GM18520 (cell line): ENCODE data around the gene IL18BP.

Experiments
- ATAC-seq: cut with Tn5 transposase; IDR thresholded peaks from one replicate; pipeline ENCODE4 v1.9.1; 2021; ENCODE audit not compliant: unreplicated experiment

The IL18BP gene

DNA sequence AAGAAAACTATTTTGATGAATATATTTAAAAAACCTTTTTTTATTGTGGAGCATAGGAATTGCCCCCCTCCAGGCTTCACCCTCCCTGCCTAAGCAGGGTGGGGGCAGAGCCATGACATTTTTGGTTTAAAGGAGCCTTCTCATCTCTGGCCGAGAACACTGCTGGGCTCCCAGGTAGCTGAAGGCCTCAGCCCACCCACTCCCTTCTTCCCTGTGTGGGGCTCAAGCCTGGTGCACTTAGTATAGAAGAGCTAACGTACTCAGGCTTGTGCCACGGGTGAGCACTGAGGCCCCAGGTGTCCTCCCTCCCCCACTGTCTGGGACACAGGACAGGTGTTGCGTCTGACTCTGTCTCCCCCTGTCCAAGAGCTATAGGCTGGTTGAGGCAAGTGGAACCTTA, 2.2 kb upstream of the IL18BP start:
- ATAC-seq = no peak

DNA sequence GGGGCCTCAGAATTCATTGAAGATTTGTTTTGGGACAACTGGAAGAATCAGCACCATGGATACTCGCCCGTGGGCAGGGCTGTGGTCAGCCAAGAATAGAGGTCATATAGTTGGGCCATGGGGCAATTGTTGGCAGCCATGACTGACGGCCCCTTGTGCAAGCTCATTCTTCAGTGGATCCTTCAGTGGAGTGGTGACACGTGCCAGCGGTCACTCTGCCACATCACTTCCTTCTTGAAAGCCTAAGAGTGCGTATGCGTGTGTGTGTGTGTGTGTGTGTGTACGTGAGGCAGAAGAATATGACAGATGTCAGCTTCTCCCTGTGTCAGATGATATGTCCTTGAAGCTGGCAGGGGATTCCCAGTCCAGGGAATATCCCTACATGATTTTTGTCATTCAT, 1.8 kb upstream of the IL18BP start:
- no peak for ATAC-seq

DNA sequence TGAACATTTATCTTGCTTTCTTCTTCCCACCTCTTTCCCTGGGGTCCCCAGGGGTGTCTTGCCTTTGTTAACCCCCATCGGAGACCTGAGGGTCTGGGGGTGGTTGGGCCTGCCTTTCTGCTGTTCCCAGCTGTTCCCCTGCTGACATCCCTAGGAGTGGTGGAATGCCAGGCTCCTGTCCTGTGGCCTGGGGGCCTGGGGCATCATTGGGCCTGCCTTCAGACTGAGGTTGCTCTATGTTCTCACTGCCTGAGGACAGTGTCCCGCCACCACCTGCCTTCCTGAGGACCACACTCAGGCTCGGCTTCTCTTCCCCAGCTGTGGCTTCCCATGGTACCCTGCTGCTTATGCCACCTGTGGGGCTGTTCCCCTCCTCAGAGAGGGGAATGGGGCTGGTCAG, 1.1 kb upstream of the IL18BP start:
- no peak for ATAC-seq

GRCh38 chr11:71998061-71998460, 648 bp upstream of the IL18BP start:
- no peak for ATAC-seq

DNA sequence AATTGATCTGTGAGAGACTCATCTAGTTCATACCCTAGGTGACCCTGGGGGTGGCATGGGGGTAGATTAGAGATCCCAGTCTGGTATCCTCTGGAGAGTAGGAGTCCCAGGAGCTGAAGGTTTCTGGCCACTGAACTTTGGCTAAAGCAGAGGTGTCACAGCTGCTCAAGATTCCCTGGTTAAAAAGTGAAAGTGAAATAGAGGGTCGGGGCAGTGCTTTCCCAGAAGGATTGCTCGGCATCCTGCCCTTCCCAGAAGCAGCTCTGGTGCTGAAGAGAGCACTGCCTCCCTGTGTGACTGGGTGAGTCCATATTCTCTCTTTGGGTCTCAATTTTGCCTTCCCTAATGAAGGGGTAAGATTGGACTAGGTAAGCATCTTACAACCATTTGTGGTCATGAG, 653 bp downstream of the IL18BP start:
- no peak for ATAC-seq

DNA sequence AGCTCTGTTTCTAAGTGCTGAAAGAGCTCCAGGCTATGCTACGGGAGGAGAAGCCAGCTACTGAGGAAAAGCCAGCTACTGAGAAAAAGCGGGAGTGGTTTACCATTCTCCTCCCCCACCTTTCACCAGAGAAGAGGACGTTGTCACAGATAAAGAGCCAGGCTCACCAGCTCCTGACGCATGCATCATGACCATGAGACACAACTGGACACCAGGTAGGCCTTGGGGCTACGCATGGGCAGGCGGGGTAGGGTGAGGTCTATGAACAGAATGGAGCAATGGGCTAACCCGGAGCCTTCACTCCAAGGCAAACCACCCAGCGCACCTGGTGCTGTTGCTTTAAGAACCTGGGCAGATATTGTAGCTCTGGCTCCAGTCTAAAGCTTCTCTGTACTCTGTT, 1.1 kb downstream of the IL18BP start:
- ATAC-seq = no peak

DNA sequence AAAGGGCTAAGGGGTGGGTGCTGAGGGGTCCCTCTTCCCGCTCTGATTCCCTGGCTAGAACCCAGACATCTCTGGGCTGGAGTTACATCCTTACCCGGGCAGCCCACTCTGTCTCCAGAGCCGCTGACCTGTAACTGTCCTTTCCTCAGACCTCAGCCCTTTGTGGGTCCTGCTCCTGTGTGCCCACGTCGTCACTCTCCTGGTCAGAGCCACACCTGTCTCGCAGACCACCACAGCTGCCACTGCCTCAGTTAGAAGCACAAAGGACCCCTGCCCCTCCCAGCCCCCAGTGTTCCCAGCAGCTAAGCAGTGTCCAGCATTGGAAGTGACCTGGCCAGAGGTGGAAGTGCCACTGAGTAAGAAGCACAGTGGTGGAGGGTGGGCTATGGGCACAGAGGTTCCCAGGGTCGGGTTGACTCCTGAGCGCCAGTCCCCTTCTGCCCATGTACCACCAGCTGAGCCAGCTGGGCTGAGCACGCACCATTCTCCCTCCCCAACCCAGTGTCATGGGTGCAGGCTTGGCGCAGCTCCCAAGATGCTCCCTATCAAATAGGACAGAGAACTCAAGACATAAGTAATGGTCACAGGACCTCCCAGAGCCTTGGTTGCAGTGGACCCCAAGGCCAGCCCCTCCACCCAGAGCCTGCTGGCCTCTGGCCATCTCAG, 1.6 kb downstream of the IL18BP start:
- ATAC-seq = no peak

- no peak for ATAC-seq
Observed at GRCh38 chr11:72001285-72001684, 2.6 kb downstream of the IL18BP start.

- no peak for ATAC-seq
Observed at GRCh38 chr11:72001834-72002591, 3.3 kb downstream of the IL18BP start.

- no peak for ATAC-seq
Observed at GRCh38 chr11:72002841-72003775, 4.4 kb downstream of the IL18BP start.

DNA sequence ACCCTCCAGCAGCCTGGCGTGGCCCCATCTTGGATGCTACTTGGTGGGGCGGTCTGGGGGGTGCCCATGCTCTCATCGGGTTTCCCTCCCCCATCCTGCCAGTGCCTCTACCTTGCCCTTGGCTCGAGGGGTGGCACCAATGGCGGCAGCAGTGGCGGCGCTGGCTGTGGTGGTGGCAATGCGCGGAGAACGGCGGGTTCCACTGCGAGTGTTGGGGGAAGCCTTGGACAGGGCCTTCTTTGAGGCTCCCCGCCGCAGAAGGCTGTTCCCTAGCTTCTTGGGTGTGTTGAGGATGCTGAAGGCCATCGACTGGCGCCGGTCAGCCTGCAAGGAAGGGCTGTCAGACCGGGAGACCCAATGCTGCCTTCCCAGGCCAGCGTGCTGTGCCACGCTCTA, 5.1 kb downstream of the IL18BP start:
- ATAC-seq = no peak

DNA sequence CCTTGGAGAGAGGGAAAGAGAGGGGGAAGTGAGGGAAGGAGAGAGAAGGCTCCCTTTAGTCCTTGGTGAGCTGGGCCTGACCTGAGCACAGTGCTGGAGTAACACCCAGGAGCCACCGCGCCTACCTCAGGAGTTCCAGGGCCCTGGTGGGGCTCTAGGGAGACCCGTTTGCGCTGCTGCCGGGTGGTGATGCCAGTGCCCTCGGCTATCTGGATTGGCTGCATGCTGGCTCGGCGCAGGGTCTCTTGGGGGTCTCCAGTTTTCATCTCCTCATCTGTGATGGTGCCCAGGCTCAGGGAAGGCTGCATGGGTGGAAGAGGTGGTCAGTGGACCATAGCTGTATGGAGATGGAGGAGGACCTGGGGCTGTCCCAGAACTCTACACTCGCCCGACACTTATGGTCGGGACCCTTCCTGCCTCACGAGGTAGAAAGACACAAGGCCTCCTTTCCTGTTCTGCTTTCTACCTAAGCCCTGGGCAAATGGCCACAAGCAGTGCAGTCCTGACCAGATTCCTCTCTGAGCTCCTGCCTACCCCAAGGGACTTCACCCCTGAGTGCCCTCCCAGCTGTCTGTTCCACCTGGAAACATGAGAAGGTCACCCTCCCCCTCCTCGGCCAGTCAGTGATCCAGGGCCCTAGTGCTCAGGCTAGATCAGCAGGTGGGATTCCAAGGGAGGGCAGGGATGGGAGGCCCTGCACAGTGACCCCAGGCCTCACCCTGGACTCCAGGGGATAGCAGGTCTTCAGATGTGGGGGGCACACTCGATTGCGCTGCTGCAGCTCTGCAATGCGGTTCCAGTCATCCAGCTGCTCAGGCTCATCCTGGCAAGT, 6.0 kb downstream of the IL18BP start:
- no peak for ATAC-seq

GRCh38 chr11:72005347-72006260, 6.9 kb downstream of the IL18BP start:
- no peak for ATAC-seq

DNA sequence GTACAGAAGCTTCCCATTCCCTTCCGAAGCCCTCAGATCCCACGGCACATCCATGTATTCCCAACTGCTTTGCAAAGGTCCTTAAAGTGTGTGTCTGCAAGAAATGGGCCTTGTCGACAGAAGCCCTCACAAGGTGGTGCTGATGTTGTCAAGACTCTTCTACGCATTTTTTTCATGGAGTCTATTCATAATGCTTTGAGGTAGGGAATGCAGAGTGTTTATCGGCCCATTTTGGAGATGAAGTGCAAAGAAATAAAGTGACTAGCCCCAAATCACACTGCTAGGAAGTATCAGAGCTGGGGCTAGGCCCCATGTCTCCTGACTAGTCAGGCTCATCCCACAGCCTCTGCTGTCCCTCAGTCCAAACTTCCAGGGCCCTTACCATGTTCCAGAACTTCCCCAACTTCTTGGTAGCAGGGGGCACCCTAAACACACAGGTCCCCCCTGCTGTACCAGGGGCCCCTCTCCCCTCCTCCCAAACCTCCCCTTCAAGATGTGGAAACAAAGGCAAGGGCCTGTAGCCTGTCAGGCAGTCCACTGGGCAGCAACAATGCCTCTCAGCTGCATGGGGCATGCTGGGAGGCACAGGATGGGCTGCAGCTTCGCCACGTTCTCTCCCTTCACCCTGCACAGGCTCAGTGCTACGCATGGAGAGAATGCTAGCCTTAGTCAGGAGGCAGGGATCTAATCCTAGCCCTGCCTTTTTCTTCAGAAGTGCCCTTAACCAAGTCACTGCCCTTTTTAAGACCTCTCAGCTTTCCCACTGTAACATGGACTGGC, 7.8 kb downstream of the IL18BP start:
- ATAC-seq = no peak

DNA sequence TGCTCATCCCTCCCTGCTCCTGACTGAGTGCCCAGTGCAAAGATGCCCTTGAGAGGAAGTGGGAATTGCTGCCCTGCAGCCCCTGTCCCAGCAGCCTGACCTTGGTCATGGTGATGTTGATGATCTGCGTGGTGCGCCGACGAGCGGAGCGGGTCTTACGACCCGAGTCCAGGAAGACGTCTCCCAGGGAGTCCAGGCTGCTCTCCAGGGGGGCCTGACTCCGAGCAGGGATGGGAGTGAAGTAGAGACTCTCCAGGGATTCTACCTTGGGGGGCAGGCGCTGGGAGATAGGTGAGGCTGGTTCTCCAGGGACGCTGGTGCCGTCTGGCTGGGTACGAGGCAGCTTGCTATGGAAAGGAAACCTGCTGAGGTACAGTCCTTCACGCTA, 8.4 kb downstream of the IL18BP start:
- no peak for ATAC-seq

DNA sequence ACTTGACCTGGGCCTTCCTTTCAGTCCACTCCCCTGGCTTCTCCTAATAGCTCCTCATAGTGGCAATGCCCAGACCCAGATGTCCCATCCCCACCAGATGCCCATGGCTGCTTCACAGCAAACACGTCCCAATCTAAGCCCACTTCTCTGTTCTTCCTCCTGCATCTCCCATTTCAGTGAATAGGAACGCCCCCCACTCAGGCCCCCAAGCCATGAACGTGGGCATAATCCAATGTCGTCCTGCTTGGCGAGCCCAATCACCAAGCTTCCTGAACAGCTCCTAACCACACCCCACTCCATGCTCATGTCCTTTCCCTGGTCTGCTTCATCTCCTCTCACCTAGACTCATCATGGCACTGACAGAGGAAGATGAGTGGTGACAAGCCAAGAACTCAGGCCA, 8.9 kb downstream of the IL18BP start:
- no peak for ATAC-seq

DNA sequence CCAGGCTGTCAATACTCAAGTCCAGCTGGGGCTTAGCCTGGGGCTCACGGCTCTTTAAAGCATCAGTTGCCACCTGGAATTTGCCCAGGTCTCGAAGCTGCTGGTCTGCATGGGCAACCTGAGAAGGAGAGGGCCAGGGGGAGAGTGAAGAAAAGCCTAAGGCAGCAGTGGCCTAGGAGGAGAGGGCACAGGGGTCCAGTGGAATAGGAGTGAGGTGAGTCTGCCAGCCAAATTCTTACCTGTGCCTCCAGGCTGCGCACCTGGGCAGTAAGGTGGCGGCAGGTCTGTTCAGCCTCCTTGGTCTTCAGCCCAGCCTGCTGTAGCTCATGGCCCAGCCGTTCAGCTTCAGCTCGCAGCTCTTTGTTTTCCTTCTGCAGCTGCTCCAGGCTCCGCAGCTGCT, 10.0 kb downstream of the IL18BP start:
- no peak for ATAC-seq

DNA sequence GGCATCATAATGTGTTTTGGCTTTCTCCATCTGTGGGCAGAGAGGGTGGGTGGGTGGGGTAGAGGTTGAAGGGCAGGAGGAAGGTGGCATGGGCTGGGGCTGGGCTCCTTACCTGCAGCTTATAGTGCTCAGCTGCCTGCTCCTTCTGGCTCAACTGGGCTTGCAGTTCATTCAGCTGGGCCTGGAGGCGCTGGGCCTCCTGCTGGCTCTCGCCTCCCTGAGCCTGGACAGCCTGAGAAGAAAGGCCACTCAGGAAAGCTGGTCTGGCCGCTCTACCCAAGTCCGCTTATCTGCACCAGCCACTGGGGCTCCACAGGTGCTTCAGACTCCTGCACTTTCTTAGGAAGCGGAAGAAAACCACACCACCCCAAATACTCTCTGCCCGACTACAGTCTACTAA, 10.4 kb downstream of the IL18BP start:
- no peak for ATAC-seq
